Panc1 (cell line): Measurements from ENCODE around the gene SSPN.

Experiments used
- POLR2AphosphoS5 ChIP-seq: IDR thresholded peaks from 2 replicates; pipeline ENCODE4 v1.6.1; 2012; ENCODE audit warnings: mild to moderate bottlenecking, low read depth, low read length, moderate library complexity
- REST ChIP-seq, 2 experiments: IDR thresholded peaks; 2 replicates each; pipeline ENCODE4 v1.6.1; 2011 to 2012; ENCODE audit warnings: low read depth in 2 of 2, control low read depth in 1 of 2, low read length in 1 of 2, mild to moderate bottlenecking in 1 of 2, moderate library complexity in 1 of 2; ENCODE audit not compliant: insufficient read depth in 1 of 2
- TF ChIP-seq, protein P1 (sequence below): fragments of 450-650 bp; IDR thresholded peaks from 2 replicates; pipeline ENCODE4 v1.5.1; 2017; ENCODE audit warnings: mild to moderate bottlenecking

DNA sequence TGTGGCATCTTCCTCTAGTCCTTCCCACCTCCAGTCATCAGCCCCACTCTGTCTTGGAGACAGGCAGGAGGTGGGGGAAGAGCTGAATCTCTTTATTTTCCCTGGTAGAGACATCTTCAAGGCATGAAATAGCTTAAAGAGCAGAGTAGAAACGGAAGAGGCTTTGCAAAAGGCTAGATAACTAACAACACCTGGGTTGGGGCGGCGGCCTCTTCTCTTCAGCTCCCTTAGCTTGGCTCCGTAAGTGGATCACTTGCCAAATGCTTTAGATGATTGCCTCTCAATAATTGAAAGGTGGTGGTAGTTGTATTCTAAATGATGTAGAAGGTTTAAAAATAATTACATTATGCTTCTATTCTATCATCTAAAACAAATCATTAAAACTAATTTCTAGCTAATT is 36.1 kb downstream of the SSPN start:
- TF ChIP-seq, protein P1, sequence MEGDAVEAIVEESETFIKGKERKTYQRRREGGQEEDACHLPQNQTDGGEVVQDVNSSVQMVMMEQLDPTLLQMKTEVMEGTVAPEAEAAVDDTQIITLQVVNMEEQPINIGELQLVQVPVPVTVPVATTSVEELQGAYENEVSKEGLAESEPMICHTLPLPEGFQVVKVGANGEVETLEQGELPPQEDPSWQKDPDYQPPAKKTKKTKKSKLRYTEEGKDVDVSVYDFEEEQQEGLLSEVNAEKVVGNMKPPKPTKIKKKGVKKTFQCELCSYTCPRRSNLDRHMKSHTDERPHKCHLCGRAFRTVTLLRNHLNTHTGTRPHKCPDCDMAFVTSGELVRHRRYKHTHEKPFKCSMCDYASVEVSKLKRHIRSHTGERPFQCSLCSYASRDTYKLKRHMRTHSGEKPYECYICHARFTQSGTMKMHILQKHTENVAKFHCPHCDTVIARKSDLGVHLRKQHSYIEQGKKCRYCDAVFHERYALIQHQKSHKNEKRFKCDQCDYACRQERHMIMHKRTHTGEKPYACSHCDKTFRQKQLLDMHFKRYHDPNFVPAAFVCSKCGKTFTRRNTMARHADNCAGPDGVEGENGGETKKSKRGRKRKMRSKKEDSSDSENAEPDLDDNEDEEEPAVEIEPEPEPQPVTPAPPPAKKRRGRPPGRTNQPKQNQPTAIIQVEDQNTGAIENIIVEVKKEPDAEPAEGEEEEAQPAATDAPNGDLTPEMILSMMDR: 0 out of 2 replicates have a peak, but pooled peaks have one; percentile 9
- TF ChIP-seq REST (IDR thresholded peaks at IDR 0.05; ENCODE audit: insufficient read depth in 1 of 2, low read depth in 2 of 2, low read length in 1 of 2): no peak
- no peak for TF ChIP-seq POLR2AphosphoS5
